GM18870 (cell line): ENCODE data around the gene SLC7A5.
"Not testable (repeated sequence)": the region's sequence is repeated elsewhere in the genome, so short reads cannot be mapped to it uniquely, and the experiment has no call there.

Experiments
- ATAC-seq: cut with Tn5 transposase; IDR thresholded peaks from one replicate; pipeline ENCODE4 v1.9.1; 2021; ENCODE audit warnings: moderate library complexity; ENCODE audit not compliant: unreplicated experiment

Gene SLC7A5

DNA sequence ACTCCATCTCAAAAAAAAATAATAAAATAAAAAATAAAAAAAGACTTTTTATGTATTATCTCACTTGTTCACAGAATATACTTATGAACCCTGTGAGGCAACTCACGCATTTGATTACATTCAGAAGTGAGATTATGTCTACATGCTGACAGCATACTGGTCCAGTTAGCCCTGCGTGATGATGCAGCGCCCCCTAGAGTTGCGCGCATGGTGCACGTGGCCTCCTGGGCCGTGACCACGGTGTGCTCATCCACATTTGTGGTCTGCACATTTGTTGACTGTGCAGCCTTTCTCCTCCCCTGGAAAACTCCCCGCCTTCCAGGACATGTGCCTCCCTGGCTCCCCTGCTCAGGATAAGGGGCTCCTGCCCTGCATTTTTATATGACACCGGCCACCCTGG lies 20.5 kb upstream of the SLC7A5 start:
- ATAC-seq: not testable (repeated sequence)

- ATAC-seq: not testable (repeated sequence)
These were observed 19.0 kb upstream of the SLC7A5 start for GRCh38 chr16:87888346-87888745.

GRCh38 chr16:87887931-87888330 lies 18.6 kb upstream of the SLC7A5 start:
- ATAC-seq: not testable (repeated sequence)

DNA sequence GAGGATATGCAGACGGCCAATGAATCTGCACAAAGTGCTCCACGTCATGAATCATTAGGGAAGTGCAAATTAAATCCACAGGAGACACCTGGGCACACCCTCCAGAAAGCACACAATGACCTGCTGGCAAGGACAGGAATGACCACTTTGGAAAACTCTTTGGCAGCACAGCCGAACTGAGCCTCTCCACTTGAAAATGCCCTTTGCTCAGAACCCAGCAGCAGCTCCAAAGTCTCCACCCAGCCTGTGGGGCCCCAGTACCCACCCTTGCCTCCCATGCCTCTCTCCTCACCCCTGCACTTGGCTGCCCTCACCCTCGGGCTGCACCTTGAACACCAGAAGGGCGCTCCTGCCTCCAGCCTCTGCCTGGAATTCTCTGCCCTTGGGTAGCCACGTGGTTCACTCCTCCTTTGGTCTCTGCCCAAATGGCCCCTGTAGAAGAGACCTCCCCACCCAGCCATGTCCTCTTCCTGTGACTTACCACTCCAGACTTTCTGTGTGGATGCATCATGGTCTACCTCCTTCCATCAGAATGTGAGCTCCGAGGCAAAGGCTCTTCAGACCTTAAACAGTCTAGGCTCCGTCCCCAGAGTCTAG lies 16.2 kb upstream of the SLC7A5 start:
- not testable (repeated sequence) for ATAC-seq

GRCh38 chr16:87882436-87883019 lies 13.2 kb upstream of the SLC7A5 start:
- no peak for ATAC-seq

GRCh38 chr16:87881324-87882200 lies 12.3 kb upstream of the SLC7A5 start:
- no peak for ATAC-seq

- no peak for ATAC-seq
These were observed 10.9 kb upstream of the SLC7A5 start for GRCh38 chr16:87880117-87880696.

DNA sequence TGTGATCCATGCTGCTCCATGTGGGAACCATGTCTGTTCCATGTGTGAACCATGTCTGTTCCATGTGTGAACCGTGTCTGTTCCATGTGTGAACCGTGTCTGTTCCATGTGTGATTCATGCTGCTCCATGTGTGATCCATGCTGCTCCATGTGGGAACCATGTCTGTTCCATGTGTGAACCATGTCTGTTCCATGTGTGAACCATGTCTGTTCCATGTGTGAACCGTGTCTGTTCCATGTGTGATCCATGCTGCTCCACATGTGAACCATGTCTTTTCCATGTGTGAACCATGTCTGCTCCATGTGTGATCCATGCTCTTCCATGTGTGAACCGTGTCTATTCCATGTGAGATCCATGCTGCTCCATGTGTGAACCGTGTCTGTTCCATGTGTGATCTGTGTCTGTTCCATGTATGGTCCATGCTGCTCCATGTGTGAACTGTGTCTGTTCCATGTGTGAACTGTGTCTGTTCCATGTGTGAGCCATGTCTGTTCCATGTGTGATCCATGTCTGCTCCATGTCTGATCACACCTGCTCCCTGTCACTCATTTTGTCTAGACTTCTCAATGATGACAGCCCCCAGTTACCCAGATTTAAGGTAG lies 10.2 kb upstream of the SLC7A5 start:
- not testable (repeated sequence) for ATAC-seq

GRCh38 chr16:87878704-87879103 lies 9.4 kb upstream of the SLC7A5 start:
- no peak for ATAC-seq

DNA sequence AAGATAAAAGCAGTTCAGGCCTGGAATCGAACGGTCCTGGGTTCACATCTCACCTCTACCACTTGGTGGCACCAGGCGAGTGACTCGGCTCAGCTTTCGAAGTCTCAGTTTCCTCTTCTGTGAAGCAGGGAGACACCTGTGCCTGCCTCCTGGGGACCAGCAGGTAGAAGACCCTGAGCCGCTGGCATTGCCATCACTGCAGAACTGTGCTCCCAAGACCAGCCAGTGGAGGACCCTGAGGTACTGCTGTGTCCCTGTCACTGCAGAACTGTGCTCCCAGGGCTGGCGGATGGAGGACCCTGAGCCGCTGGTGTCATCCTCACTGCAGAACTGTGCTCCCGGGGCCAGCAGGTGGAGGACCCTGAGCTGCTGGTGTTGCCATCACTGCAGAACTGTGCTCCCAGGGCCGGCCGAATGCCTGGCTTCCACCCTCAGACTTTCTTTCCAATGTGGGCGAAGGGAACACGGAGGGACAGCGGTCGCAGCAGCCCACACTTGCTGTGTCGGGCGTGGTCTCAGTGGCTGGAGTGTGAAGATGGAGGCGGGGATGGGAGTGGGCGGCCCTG lies 8.7 kb upstream of the SLC7A5 start:
- no peak for ATAC-seq

- no peak for ATAC-seq
These were observed 5.5 kb upstream of the SLC7A5 start for GRCh38 chr16:87874639-87875427.

GRCh38 chr16:87870418-87871291 lies 1.3 kb upstream of the SLC7A5 start:
- ATAC-seq: not testable (repeated sequence)

DNA sequence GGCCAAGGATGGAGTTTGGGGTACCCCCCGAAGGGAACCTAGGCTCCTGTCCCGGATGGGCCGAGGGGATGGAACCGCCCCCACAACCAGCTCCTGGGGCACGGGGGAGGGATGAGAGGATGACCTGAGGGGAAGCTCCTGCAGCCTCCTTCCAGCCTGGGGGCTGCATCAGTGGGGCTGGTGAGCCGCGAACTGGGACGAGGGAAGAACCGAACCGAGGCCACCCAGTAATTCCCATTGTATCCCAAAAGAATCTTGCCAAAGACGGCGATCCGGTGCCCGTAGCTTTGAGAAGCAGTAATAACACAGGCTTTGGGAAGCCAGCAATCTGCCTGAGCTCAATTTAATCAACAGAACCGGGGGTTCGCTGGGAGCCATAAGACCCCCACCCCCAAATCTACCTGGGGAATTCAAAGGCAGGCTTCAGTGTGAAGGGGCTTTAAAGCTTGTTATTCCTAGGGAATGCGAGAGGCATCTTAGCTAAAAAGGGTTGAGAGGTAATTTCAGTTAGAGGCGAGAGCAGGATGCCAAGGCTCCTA lies 641 bp upstream of the SLC7A5 start:
- ATAC-seq: not testable (repeated sequence)

GRCh38 chr16:87868254-87869029 lies 865 bp downstream of the SLC7A5 start:
- ATAC-seq: peak; percentile 30

GRCh38 chr16:87865902-87866555 lies 3.3 kb downstream of the SLC7A5 start:
- ATAC-seq: not testable (repeated sequence)

- ATAC-seq: no peak
These were observed 4.8 kb downstream of the SLC7A5 start for GRCh38 chr16:87864331-87864989.

DNA sequence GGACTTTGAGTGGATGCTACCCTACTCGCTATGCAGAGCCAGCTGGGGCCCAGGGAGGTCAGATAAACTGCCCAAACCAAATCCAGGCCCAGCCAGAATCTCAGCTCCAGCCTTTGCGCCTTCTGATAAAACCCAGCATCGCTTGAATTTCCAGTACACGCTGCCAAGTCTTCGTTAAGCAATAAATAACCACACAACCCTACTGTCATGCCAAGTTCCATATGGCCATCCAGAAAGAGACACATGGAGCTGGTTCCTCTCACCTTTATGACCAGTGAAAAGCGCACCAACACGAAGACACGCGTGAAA lies 6.0 kb downstream of the SLC7A5 start:
- ATAC-seq: not testable (repeated sequence)
